ENCODE results near the gene WDR45B. TPM values are rescaled to one million over a fixed set of nuclear protein-coding genes. Genes with fewer than 3 reads are reported as not detected.

The WDR45B gene
- total RNA-seq (10 to 100 TPM; 43.8 to 49.2 (median 45.8) TPM), polyA plus RNA-seq (37.0 TPM)
- long read RNA-seq, donor 1, transcript WDR45B-205 (10 exons, 2,322 nt) = minor isoform, 5 of 71 reads
- long read RNA-seq, donor 1, transcript WDR45B-201 (10 exons, 2,587 nt) = major isoform, 54 of 71 reads
- long read RNA-seq, donor 1, partial matches to known transcripts = 4 of 71 reads
- long read RNA-seq, donor 1, other reads (novel, unspliced or antisense) = 8 of 71 reads
- long read RNA-seq, donor 2, transcript WDR45B-201 (10 exons, 2,587 nt) = major isoform, 14 of 28 reads
- long read RNA-seq, donor 2, partial matches to known transcripts = 1 of 28 reads
- long read RNA-seq, donor 2, other reads (novel, unspliced or antisense) = 11 of 28 reads
- long read RNA-seq, donor 3, transcript WDR45B-201 (10 exons, 2,587 nt) = major isoform, 142 of 171 reads
- long read RNA-seq, donor 3, transcript WDR45B-205 (10 exons, 2,322 nt) = minor isoform, 9 of 171 reads
- long read RNA-seq, donor 3, partial matches to known transcripts = 7 of 171 reads
- long read RNA-seq, donor 3, other reads (novel, unspliced or antisense) = 13 of 171 reads
- long read RNA-seq, donor 4, transcript WDR45B-201 (10 exons, 2,587 nt) = major isoform, 16 of 20 reads
- long read RNA-seq, donor 4, partial matches to known transcripts = 0 of 20 reads
- long read RNA-seq, donor 4, other reads (novel, unspliced or antisense) = 3 of 20 reads

GRCh38 chr17:82648165-82648668 is at the start of gene WDR45B:
Gene WDR45B (minus strand): TSS chr17:82648444. CDS start chr17:82648340, 104 bp downstream.
- DNase-seq (peak; percentile 98 to 99 (median 98)), ATAC-seq (peak; percentile 96 to 97)
- H3K4me1 ChIP-seq (ENCODE audit: control insufficient read depth, insufficient read depth, low read length) = no peaks in the 10 kb centered on the region
- peak within 1 kb of the TSS; percentile 89 for H3K4me3 ChIP-seq (ENCODE audit: low read length)
- no peaks in the 10 kb centered on the region for H3K27me3 ChIP-seq (ENCODE audit: control insufficient read depth, insufficient read depth)
- peak within 1 kb of the TSS; percentile 80 for H3K27ac ChIP-seq (ENCODE audit: low read length)
- H3K9me3 ChIP-seq (ENCODE audit: control insufficient read depth, low read length) = no peaks in the 10 kb centered on the region
- WGBS = under 1% methylated on average over 67 of the region's 67 CpGs
- intact Hi-C loops (cut with DNase I) = no loop called here

GRCh38 chr17:82697808-82698064 is 49.5 kb upstream of the WDR45B start:
- intact Hi-C loops (cut with DNase I) = no loop called here
- H3K4me3 ChIP-seq (ENCODE audit: low read length) = peak overlapping the region; percentile 62
- no peaks in the 10 kb centered on the region for H3K9me3 ChIP-seq (ENCODE audit: control insufficient read depth, low read length)
- H3K27me3 ChIP-seq (ENCODE audit: control insufficient read depth, insufficient read depth) = no peaks in the 10 kb centered on the region
- WGBS = under 1% methylated on average over 32 of the region's 32 CpGs
- ATAC-seq = no peak
- no peak overlapping the region for H3K27ac ChIP-seq (ENCODE audit: low read length)
- no peak for DNase-seq
- H3K4me1 ChIP-seq (ENCODE audit: control insufficient read depth, insufficient read depth, low read length) = no peaks in the 10 kb centered on the region

- intact Hi-C loops (cut with DNase I) = no loop called here
- Histone ChIP-seq H3K27ac (ENCODE audit: low read length) (no peak overlapping the region), H3K27me3 (ENCODE audit: control insufficient read depth, insufficient read depth) (no peaks in the 10 kb centered on the region), H3K9me3 (ENCODE audit: control insufficient read depth, low read length) (no peaks in the 10 kb centered on the region), H3K4me1 (ENCODE audit: control insufficient read depth, insufficient read depth, low read length) (no peaks in the 10 kb centered on the region), H3K4me3 (ENCODE audit: low read length) (peak overlapping the region; percentile 62)
- ATAC-seq (no peak), DNase-seq (peak in 1 of 3 donors; percentile 61)
- WGBS = 35% methylated on average over 48 of the region's 48 CpGs
These were observed 48.9 kb upstream of the WDR45B start for GRCh38 chr17:82696916-82697807.

GRCh38 chr17:82696259-82696658 is 48.0 kb upstream of the WDR45B start:
- no peaks in the 10 kb centered on the region for H3K9me3 ChIP-seq (ENCODE audit: control insufficient read depth, low read length)
- intact Hi-C loops (cut with DNase I) = no loop called here
- no peaks in the 10 kb centered on the region for H3K4me1 ChIP-seq (ENCODE audit: control insufficient read depth, insufficient read depth, low read length)
- no peaks in the 10 kb centered on the region for H3K27me3 ChIP-seq (ENCODE audit: control insufficient read depth, insufficient read depth)
- DNase-seq = peak in 1 of 3 donors; percentile 30
- no peak overlapping the region for H3K4me3 ChIP-seq (ENCODE audit: low read length)
- ATAC-seq = no peak
- no peak overlapping the region for H3K27ac ChIP-seq (ENCODE audit: low read length)
- 97% methylated on average over 16 of the region's 17 CpGs for WGBS

- no peaks in the 10 kb centered on the region for H3K4me1 ChIP-seq (ENCODE audit: control insufficient read depth, insufficient read depth, low read length)
- 46% methylated on average over 2 of the region's 2 CpGs for WGBS
These were observed 46.4 kb upstream of the WDR45B start for GRCh38 chr17:82694647-82695046.

GRCh38 chr17:82693168-82693867 is 45.1 kb upstream of the WDR45B start:
- ATAC-seq = no peak
- H3K27ac ChIP-seq (ENCODE audit: low read length) = no peak overlapping the region
- DNase-seq = peak in 1 of 3 donors; percentile 20
- 95% methylated on average over 22 of the region's 22 CpGs for WGBS
- no peak overlapping the region for H3K4me3 ChIP-seq (ENCODE audit: low read length)
- no peaks in the 10 kb centered on the region for H3K9me3 ChIP-seq (ENCODE audit: control insufficient read depth, low read length)
- H3K27me3 ChIP-seq (ENCODE audit: control insufficient read depth, insufficient read depth) = no peaks in the 10 kb centered on the region
- intact Hi-C loops (cut with DNase I) = no loop called here
- H3K4me1 ChIP-seq (ENCODE audit: control insufficient read depth, insufficient read depth, low read length) = no peaks in the 10 kb centered on the region

More at GRCh38 chr17:82694647-82695046, 46.4 kb upstream of the WDR45B start:
- Histone ChIP-seq H3K4me3 (ENCODE audit: low read length) (no peak overlapping the region), H3K27ac (ENCODE audit: low read length) (no peak overlapping the region), H3K27me3 (ENCODE audit: control insufficient read depth, insufficient read depth) (no peaks in the 10 kb centered on the region), H3K9me3 (ENCODE audit: control insufficient read depth, low read length) (no peaks in the 10 kb centered on the region)
- intact Hi-C loops (cut with DNase I) = no loop called here
- no peak for ATAC-seq
- DNase-seq = no peak

- no peak for ATAC-seq
- DNase-seq = peak in 1 of 3 donors; percentile 31
- H3K27ac ChIP-seq (ENCODE audit: low read length) = no peak overlapping the region
- no peaks in the 10 kb centered on the region for H3K9me3 ChIP-seq (ENCODE audit: control insufficient read depth, low read length)
- intact Hi-C loops (cut with DNase I) = no loop called here
- no peaks in the 10 kb centered on the region for H3K4me1 ChIP-seq (ENCODE audit: control insufficient read depth, insufficient read depth, low read length)
- H3K27me3 ChIP-seq (ENCODE audit: control insufficient read depth, insufficient read depth) = no peaks in the 10 kb centered on the region
- WGBS = 85% methylated on average over 16 of the region's 16 CpGs
- H3K4me3 ChIP-seq (ENCODE audit: low read length) = no peak overlapping the region
These were observed 44.0 kb upstream of the WDR45B start for GRCh38 chr17:82692268-82692667.

- DNase-seq = peak in 1 of 3 donors; percentile 14
- Histone ChIP-seq H3K4me1 (ENCODE audit: control insufficient read depth, insufficient read depth, low read length) (no peaks in the 10 kb centered on the region), H3K4me3 (ENCODE audit: low read length) (no peak overlapping the region), H3K27ac (ENCODE audit: low read length) (no peak overlapping the region), H3K27me3 (ENCODE audit: control insufficient read depth, insufficient read depth) (no peaks in the 10 kb centered on the region), H3K9me3 (ENCODE audit: control insufficient read depth, low read length) (no peaks in the 10 kb centered on the region)
- intact Hi-C loops (cut with DNase I) = no loop called here
- 93% methylated on average over 14 of the region's 17 CpGs for WGBS
- ATAC-seq = no peak
These were observed 43.5 kb upstream of the WDR45B start for GRCh38 chr17:82691714-82692113.

- no peak overlapping the region for H3K4me3 ChIP-seq (ENCODE audit: low read length)
- H3K27me3 ChIP-seq (ENCODE audit: control insufficient read depth, insufficient read depth) = no peaks in the 10 kb centered on the region
- no peaks in the 10 kb centered on the region for H3K4me1 ChIP-seq (ENCODE audit: control insufficient read depth, insufficient read depth, low read length)
- H3K27ac ChIP-seq (ENCODE audit: low read length) = no peak overlapping the region
- intact Hi-C loops (cut with DNase I) = no loop called here
- WGBS = 76% methylated on average over 18 of the region's 18 CpGs
- DNase-seq = peak in 1 of 3 donors; percentile 28
- H3K9me3 ChIP-seq (ENCODE audit: control insufficient read depth, low read length) = no peaks in the 10 kb centered on the region
- no peak for ATAC-seq
These were observed 42.7 kb upstream of the WDR45B start for GRCh38 chr17:82690786-82691489.

- intact Hi-C loops (cut with DNase I) = no loop called here
- WGBS = 91% methylated on average over 8 of the region's 8 CpGs
These were observed 40.8 kb upstream of the WDR45B start for GRCh38 chr17:82689077-82689476.

More at GRCh38 chr17:82689077-82689476, 40.8 kb upstream of the WDR45B start:
- ATAC-seq (no peak), DNase-seq (peak in 1 of 3 donors; percentile 17)
- Histone ChIP-seq H3K9me3 (ENCODE audit: control insufficient read depth, low read length) (no peaks in the 10 kb centered on the region), H3K27ac (ENCODE audit: low read length) (no peak overlapping the region), H3K4me1 (ENCODE audit: control insufficient read depth, insufficient read depth, low read length) (no peaks in the 10 kb centered on the region), H3K4me3 (ENCODE audit: low read length) (no peak overlapping the region), H3K27me3 (ENCODE audit: control insufficient read depth, insufficient read depth) (no peaks in the 10 kb centered on the region)

All from right cardiac atrium (tissue), 5 donors.